ENCODE results near the gene XPO4. TPM values are rescaled to one million over a fixed set of nuclear protein-coding genes. Genes with fewer than 3 reads are reported as not detected.

XPO4 gene
- total and polyA plus RNA-seq, 2 of the 13 experiments (the other 11 are each of a cell fraction or from before 2014, with no cell fraction given): 8.4 to 24.8 TPM

DNA sequence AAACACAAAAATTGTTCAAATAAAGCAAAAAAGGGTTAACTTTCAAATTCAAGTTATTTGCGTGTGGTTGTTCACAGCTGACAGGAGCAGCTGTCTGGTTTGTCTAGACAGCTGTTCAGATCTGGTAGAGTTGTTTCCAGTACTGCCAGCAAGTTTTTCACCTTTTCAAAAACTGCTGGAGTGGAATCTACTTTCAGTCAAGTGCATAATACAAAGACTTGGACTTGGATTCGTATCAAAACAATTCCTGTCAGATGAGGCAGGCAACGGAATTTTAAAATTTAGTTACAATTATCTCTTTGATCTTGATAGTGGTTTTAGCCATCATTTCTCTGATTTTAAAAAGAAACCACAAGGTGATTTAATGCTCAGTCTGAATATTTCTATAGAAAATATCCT, 77.1 kb downstream of the XPO4 start:
- ATAC-seq: no peak
- no peak for FAIRE-seq
- Histone ChIP-seq H3K27ac (ENCODE audit: extremely low read length, insufficient read depth, low read length) (no peak overlapping the region), H3K9ac (ENCODE audit: insufficient read depth, low read depth, low read length) (no peak overlapping the region), H3K4me3 (replicated peaks in 1 of 3; ENCODE audit: insufficient read depth in 1 of 3, low read depth in 2 of 3, low read length in 3 of 3) (no peak overlapping the region), H3K27me3 (ENCODE audit: control insufficient read depth in 1 of 2, insufficient read depth in 2 of 2, low read length in 2 of 2) (no peaks in the 10 kb centered on the region), H3K79me2 (ENCODE audit: insufficient read depth, low read length) (no peaks in the 10 kb centered on the region), H3K36me3 (replicated peaks in 1 of 2; ENCODE audit: control insufficient read depth in 1 of 2, insufficient read depth in 2 of 2, low read length in 2 of 2) (peaks cover 0 to 17% of the 10 kb centered on the region in 2 experiments; a peak in 2 of 5 replicates), H3K9me3 (ENCODE audit: low read length) (no peaks in the 10 kb centered on the region), H4K20me1 (ENCODE audit: insufficient read depth, low read length) (no peaks in the 10 kb centered on the region), H3K4me2 (ENCODE audit: low read depth, low read length) (no peak overlapping the region), H3K4me1 (ENCODE audit: insufficient read depth, low read length) (peaks cover 8% of the 10 kb centered on the region; the same call in 1 of the 2 replicates), H2AFZ (ENCODE audit: low read length) (no peak overlapping the region)
- no TSS peak for BruUV-seq (replicated peaks)
- ChIA-PET POLR2A (no interaction called here), CTCF (ENCODE audit: low intra/inter-chr PET ratio, low total read pairs) (no interaction called here)
- no peak for TF ChIP-seq FOSL1 (CRISPR knock-in tag; IDR thresholded peaks at IDR 0.05; ENCODE audit: borderline replicate concordance)
- TF ChIP-seq SOX13 (IDR thresholded peaks at IDR 0.05): no peak
- no peak for TF ChIP-seq SOX13 (CRISPR knock-in tag; conservative IDR thresholded peaks at IDR 0.05 in 1 of 2, IDR thresholded peaks at IDR 0.05 in 1 of 2)
- no peak for TF ChIP-seq ZIK1 (CRISPR knock-in tag; IDR thresholded peaks at IDR 0.05; ENCODE audit: borderline replicate concordance, low read depth)
- no peak for TF ChIP-seq ZNF550 (CRISPR knock-in tag; IDR thresholded peaks at IDR 0.05; ENCODE audit: borderline replicate concordance)
- no peak for TF ChIP-seq ZBTB34 (CRISPR knock-in tag; IDR thresholded peaks at IDR 0.05)
- no peak for TF ChIP-seq ZKSCAN1 (IDR thresholded peaks at IDR 0.05; ENCODE audit: low read length)
- no peak for TF ChIP-seq ZNF7 (CRISPR knock-in tag; IDR thresholded peaks at IDR 0.05)
- no peak for TF ChIP-seq MYC (CRISPR knock-in tag; IDR thresholded peaks at IDR 0.05; ENCODE audit: borderline replicate concordance)
- no peak for TF ChIP-seq MBD4 (IDR thresholded peaks at IDR 0.05; ENCODE audit: borderline replicate concordance, low read length)
- no peak for DNase-seq (ENCODE audit: low spot score)
- WGBS (ENCODE audit: low lambda C conversion rate): 99% methylated on average over 3 of the region's 3 CpGs
- in situ Hi-C loops (cut with HindIII; ENCODE audit: extremely low pct_ligation_motif_present, low pct_unique_long_range_greater_than_20kb): loop anchor here (5.0 kb wide), 1 partner anchor 333 kb away; no protein-coding TSS in a partner anchor
- intact Hi-C loops (cut with micrococcal nuclease; ENCODE audit: unreplicated experiment): no loop called here

Measured in HepG2 (cell line).